Panc1 (cell line): ENCODE measurements around the gene ZSWIM7.

ENCODE experiments used
- CTCF ChIP-seq: fragments of 450-650 bp; IDR thresholded peaks from 2 replicates; pipeline ENCODE4 v1.5.1; 2017; ENCODE audit warnings: mild to moderate bottlenecking
- POLR2AphosphoS5 ChIP-seq: IDR thresholded peaks from 2 replicates; pipeline ENCODE4 v1.6.1; 2012; ENCODE audit warnings: mild to moderate bottlenecking, low read depth, low read length, moderate library complexity
- REST ChIP-seq, 2 experiments: IDR thresholded peaks; 2 replicates each; pipeline ENCODE4 v1.6.1; 2011 to 2012; ENCODE audit warnings: low read depth in 2 of 2, control low read depth in 1 of 2, low read length in 1 of 2, mild to moderate bottlenecking in 1 of 2, moderate library complexity in 1 of 2; ENCODE audit not compliant: insufficient read depth in 1 of 2
- TCF7L2 ChIP-seq: IDR thresholded peaks from 2 replicates; pipeline ENCODE4 v1.6.1; 2011; ENCODE audit warnings: mild to moderate bottlenecking, low read depth, low read length, inconsistent platforms

GRCh38 chr17:15969463-15969862 is 30.0 kb downstream of the ZSWIM7 start:
- TF ChIP-seq POLR2AphosphoS5, result no peak
- TF ChIP-seq REST (IDR thresholded peaks at IDR 0.05; ENCODE audit: insufficient read depth in 1 of 2, low read depth in 2 of 2, low read length in 1 of 2), result no peak
- TF ChIP-seq CTCF, result no peak
- TF ChIP-seq TCF7L2, result no peak
